NCI-H526 treated with DMSO at 0.1 percent for 48 hours (cell line): Measurements from ENCODE around the gene JUND.

Source experiments
- DNase-seq: peaks from one replicate; lab custom pipeline; 2025; lab: John Stamatoyannopoulos, UW

Gene JUND

GRCh38 chr19:18308051-18308947 lies 26.9 kb upstream of the JUND start:
- no peak for DNase-seq

- no peak for DNase-seq
Measured at GRCh38 chr19:18307271-18307681, 25.9 kb upstream of the JUND start.

- DNase-seq = no peak
Measured at GRCh38 chr19:18306888-18307260, 25.5 kb upstream of the JUND start.

GRCh38 chr19:18306209-18306887 lies 24.9 kb upstream of the JUND start:
- no peak for DNase-seq

- no peak for DNase-seq
Measured at GRCh38 chr19:18304458-18305310, 23.3 kb upstream of the JUND start.

- no peak for DNase-seq
Measured at GRCh38 chr19:18304208-18304457, 22.7 kb upstream of the JUND start.

- no peak for DNase-seq
Measured at GRCh38 chr19:18301718-18302111, 20.3 kb upstream of the JUND start.

- DNase-seq = no peak
Measured at GRCh38 chr19:18300930-18301717, 19.7 kb upstream of the JUND start.

- DNase-seq = no peak
Measured at GRCh38 chr19:18299654-18300053, 18.2 kb upstream of the JUND start.

- DNase-seq = no peak
Measured at GRCh38 chr19:18298601-18299000, 17.2 kb upstream of the JUND start.

GRCh38 chr19:18297308-18297707 lies 15.9 kb upstream of the JUND start:
- DNase-seq = no peak

- no peak for DNase-seq
Measured at GRCh38 chr19:18295034-18295451, 13.6 kb upstream of the JUND start.

GRCh38 chr19:18294467-18294864 lies 13.0 kb upstream of the JUND start:
- no peak for DNase-seq

- DNase-seq = no peak
Measured at GRCh38 chr19:18293642-18294466, 12.4 kb upstream of the JUND start.

GRCh38 chr19:18292810-18293641 lies 11.6 kb upstream of the JUND start:
- no peak for DNase-seq

GRCh38 chr19:18292462-18292809 lies 11.0 kb upstream of the JUND start:
- DNase-seq = no peak

- DNase-seq = no peak
Measured at GRCh38 chr19:18291590-18292461, 10.4 kb upstream of the JUND start.

GRCh38 chr19:18291019-18291524 lies 9.7 kb upstream of the JUND start:
- DNase-seq = no peak
